ENCODE results near the gene TLE5. TPM values are rescaled to one million over a fixed set of nuclear protein-coding genes. Genes with fewer than 3 reads are reported as not detected.

TLE5 gene
- total RNA-seq, 1 experiment from 2014 or later: 360 TPM

DNA sequence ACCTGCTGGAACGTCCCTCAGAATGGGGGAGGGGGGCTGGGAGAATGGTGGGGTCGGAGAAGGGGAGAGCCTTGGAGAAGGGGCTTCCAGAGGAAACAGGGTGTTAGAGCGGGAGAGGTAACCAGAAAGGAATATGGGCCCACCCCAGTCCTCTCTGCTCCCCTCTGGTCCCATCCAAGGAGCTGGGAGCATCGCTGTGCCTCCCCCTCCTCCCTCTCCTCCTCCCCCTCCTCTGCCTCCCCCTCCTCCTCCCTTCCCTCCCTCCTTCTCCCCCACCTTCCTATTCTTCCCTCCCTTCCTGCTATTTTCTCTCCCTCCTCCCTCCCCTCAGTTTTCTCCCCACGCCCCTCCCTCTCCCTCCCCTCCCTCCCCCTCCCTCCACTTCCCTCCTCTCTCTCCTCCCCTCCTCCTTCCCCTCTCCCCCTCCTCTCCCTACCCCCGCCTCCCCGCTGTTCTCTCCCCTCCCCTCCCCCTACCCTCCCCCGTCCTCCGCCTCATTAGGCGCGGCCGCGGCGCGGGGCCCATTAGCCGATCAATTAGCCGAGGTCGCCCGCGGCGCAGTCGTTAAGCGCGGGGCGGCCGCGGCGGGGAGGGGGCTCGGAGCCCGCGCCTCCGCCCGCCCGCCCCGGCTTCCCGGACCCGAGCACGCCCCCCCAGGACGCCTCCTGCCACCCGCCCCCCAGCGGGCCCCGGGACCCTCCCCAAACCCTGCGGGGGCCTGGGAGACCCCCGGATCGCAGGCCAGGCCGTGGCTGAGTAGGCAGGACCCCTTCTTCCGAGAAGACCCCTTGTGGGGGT is 15.4 kb downstream of the TLE5 start:
- no peaks in the 10 kb centered on the region for H3K9me3 ChIP-seq (ENCODE audit: low read depth, low read length, poor library complexity, severe bottlenecking)
- H3K4me1 ChIP-seq (ENCODE audit: insufficient read depth, low read length, poor library complexity, severe bottlenecking): peaks cover 30% of the 10 kb centered on the region
- intact Hi-C loops (cut with micrococcal nuclease; ENCODE audit: unreplicated experiment): no loop called here
- H3K27ac ChIP-seq (ENCODE audit: low read depth, low read length, poor library complexity, severe bottlenecking): peak overlapping the region; percentile 72
- ChIA-PET CTCF (interaction anchor here (0.5 to 1.2 kb wide), 3 partner anchors 11 to 49 kb away, joined by 3 to 5 read pairs (median 3); no protein-coding TSS in a partner anchor), POLR2A (ENCODE audit: low non-redundant PET) (interaction anchor here (0.6 kb wide), 1 partner anchor 140 kb away, joined by 8 read pairs; no protein-coding TSS in a partner anchor)
- TF ChIP-seq, protein P1, sequence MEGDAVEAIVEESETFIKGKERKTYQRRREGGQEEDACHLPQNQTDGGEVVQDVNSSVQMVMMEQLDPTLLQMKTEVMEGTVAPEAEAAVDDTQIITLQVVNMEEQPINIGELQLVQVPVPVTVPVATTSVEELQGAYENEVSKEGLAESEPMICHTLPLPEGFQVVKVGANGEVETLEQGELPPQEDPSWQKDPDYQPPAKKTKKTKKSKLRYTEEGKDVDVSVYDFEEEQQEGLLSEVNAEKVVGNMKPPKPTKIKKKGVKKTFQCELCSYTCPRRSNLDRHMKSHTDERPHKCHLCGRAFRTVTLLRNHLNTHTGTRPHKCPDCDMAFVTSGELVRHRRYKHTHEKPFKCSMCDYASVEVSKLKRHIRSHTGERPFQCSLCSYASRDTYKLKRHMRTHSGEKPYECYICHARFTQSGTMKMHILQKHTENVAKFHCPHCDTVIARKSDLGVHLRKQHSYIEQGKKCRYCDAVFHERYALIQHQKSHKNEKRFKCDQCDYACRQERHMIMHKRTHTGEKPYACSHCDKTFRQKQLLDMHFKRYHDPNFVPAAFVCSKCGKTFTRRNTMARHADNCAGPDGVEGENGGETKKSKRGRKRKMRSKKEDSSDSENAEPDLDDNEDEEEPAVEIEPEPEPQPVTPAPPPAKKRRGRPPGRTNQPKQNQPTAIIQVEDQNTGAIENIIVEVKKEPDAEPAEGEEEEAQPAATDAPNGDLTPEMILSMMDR (conservative IDR thresholded peaks at IDR 0.05; ENCODE audit: low read depth, low read length): no peak
- TF ChIP-seq EZH2 (IDR thresholded peaks at IDR 0.05; ENCODE audit: borderline replicate concordance, low read depth, low read length, poor library complexity, severe bottlenecking): no peak
- DNase-seq (ENCODE audit: low spot score): peak; percentile 72
- no peaks in the 10 kb centered on the region for H3K36me3 ChIP-seq (ENCODE audit: insufficient read depth, low read length, poor library complexity, severe bottlenecking)
- no peaks in the 10 kb centered on the region for H3K27me3 ChIP-seq (replicated peaks; ENCODE audit: insufficient read depth, low read depth, low read length, poor library complexity)
- H3K4me3 ChIP-seq (ENCODE audit: low read depth, low read length, poor library complexity, severe bottlenecking): peak overlapping the region; percentile 47
- no TSS peak for BruUV-seq (replicated peaks)

DNA sequence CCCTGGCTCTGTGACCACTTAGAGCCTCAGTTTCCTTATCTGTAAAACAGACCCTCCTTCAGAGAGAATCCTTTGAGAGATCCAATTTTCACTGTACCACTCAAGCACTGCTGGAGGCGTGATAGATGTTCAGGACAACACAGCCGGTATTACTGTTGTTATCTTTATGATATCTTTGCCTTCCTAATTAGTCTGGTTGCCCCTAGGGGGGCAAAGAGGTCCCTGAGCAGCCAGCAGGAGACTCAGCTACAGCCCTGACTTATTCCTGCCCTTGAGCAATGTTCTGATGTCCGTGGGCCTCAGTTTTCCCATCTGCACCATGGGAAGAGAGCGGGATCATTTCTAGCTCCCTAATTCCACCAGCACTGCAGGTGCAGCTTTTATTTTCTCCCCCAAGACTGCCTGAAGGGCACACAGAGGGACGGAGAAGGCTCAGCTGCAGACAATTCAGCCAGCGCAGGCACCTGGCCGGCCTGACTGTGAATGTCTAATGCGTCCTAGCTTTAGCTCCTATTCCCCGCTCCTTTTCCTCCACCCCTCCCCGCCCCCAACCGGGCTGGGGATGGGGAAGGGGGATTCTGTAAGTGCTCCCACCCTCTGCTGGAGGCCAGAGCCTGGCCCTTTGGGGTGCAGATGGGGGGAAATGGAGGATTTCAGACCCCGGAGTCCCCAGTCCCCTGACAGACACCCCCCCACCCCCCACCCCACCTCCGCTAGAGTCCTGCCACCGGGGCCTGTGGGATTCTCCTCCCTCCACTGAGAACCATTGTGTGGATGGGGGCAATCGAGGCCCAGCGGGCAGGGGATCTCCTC is 16.2 kb downstream of the TLE5 start:
- Histone ChIP-seq H3K4me1 (ENCODE audit: insufficient read depth, low read length, poor library complexity, severe bottlenecking) (peaks cover 38% of the 10 kb centered on the region), H3K27me3 (replicated peaks; ENCODE audit: insufficient read depth, low read depth, low read length, poor library complexity) (no peaks in the 10 kb centered on the region), H3K36me3 (ENCODE audit: insufficient read depth, low read length, poor library complexity, severe bottlenecking) (no peaks in the 10 kb centered on the region), H3K9me3 (ENCODE audit: low read depth, low read length, poor library complexity, severe bottlenecking) (no peaks in the 10 kb centered on the region), H3K27ac (ENCODE audit: low read depth, low read length, poor library complexity, severe bottlenecking) (peak overlapping the region; percentile 64), H3K4me3 (ENCODE audit: low read depth, low read length, poor library complexity, severe bottlenecking) (no peak overlapping the region)
- TF ChIP-seq, protein P1 (conservative IDR thresholded peaks at IDR 0.05; ENCODE audit: low read depth, low read length): no peak
- TF ChIP-seq EZH2 (IDR thresholded peaks at IDR 0.05; ENCODE audit: borderline replicate concordance, low read depth, low read length, poor library complexity, severe bottlenecking): no peak
- intact Hi-C loops (cut with micrococcal nuclease; ENCODE audit: unreplicated experiment): no loop called here
- no TSS peak for BruUV-seq (replicated peaks)
- DNase-seq (ENCODE audit: low spot score): no peak
- ChIA-PET CTCF (interaction anchor here (1.2 kb wide), 1 partner anchor 10 kb away, joined by 3 read pairs; no protein-coding TSS in a partner anchor), POLR2A (ENCODE audit: low non-redundant PET) (no interaction called here)

DNA sequence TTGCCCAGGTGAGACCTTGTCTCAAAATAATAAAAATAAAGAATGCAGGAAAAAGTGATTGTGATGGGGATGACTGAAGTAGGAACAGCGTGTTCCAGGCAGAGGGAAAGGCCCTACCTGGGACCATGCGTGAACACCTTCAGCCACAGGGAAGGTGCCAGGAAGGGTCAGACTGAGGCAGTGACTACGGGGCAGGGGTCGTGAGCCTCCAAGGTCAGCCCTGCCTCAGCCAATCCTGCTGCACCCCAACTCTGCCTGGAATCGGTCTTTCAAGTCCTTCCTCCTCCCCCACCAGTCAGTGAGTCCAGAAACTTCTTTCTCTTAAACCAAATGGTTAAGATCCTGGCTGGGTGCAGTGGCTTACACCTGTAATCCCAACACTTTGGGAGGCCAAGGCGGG is 17.1 kb downstream of the TLE5 start:
- TF ChIP-seq, protein P1 (conservative IDR thresholded peaks at IDR 0.05; ENCODE audit: low read depth, low read length): no peak
- no peak for TF ChIP-seq EZH2 (IDR thresholded peaks at IDR 0.05; ENCODE audit: borderline replicate concordance, low read depth, low read length, poor library complexity, severe bottlenecking)
- no TSS peak for BruUV-seq (replicated peaks)
- Histone ChIP-seq H3K27ac (ENCODE audit: low read depth, low read length, poor library complexity, severe bottlenecking) (no peak overlapping the region), H3K4me3 (ENCODE audit: low read depth, low read length, poor library complexity, severe bottlenecking) (no peak overlapping the region), H3K9me3 (ENCODE audit: low read depth, low read length, poor library complexity, severe bottlenecking) (no peaks in the 10 kb centered on the region), H3K4me1 (ENCODE audit: insufficient read depth, low read length, poor library complexity, severe bottlenecking) (peaks cover 38% of the 10 kb centered on the region), H3K27me3 (replicated peaks; ENCODE audit: insufficient read depth, low read depth, low read length, poor library complexity) (no peaks in the 10 kb centered on the region), H3K36me3 (ENCODE audit: insufficient read depth, low read length, poor library complexity, severe bottlenecking) (no peaks in the 10 kb centered on the region)
- ChIA-PET POLR2A (ENCODE audit: low non-redundant PET) (no interaction called here), CTCF (no interaction called here)
- no peak for DNase-seq (ENCODE audit: low spot score)
- intact Hi-C loops (cut with micrococcal nuclease; ENCODE audit: unreplicated experiment): no loop called here

All from A673 (cell line).